HepG2 (cell line): ENCODE measurements around the gene PDGFRB.

ENCODE experiments used
- ASH2L ChIP-seq: fragments of 300-600, 200-600 bp; sonication (generic); IDR thresholded peaks from 2 replicates; pipeline ENCODE4 v1.7.0; 2017; ENCODE audit warnings: low read depth, mild to moderate bottlenecking, moderate library complexity, mixed read lengths, low read length; ENCODE audit not compliant: insufficient read length
- CREB1 ChIP-seq, 2 experiments: fragments of 450-650 bp in 1 of 2; IDR thresholded peaks; 2 replicates each; pipeline ENCODE4 v1.6.1; 2016 to 2017; ENCODE audit warnings: control low read depth in 1 of 2, mild to moderate bottlenecking in 1 of 2, missing compliant biosample characterization in 1 of 2, missing genetic modification characterization in 1 of 2
- CTCF ChIP-seq: sonication (generic); formaldehyde crosslinking; IDR thresholded peaks from 2 replicates; pipeline ENCODE4 v1.5.0; 2020; ENCODE audit warnings: mild to moderate bottlenecking, missing genetic modification reagents, moderate library complexity
- ELF1 ChIP-seq: sonication (generic); formaldehyde crosslinking; IDR thresholded peaks from 2 replicates; pipeline ENCODE4 v1.4.0; 2020; ENCODE audit warnings: missing genetic modification reagents
- ETV5 ChIP-seq: IDR thresholded peaks from 2 replicates; pipeline ENCODE4 v1.6.1; 2018; ENCODE audit warnings: missing biosample characterization, missing genetic modification reagents, inconsistent platforms, borderline replicate concordance
- PAF1 ChIP-seq: IDR thresholded peaks from 2 replicates; pipeline ENCODE4 v1.6.1; 2016; ENCODE audit warnings: missing genetic modification reagents, missing compliant biosample characterization
- POLR2A ChIP-seq, 2 experiments: IDR thresholded peaks; 2 replicates each; pipeline ENCODE4 v1.6.1; 2011; ENCODE audit warnings: low read depth in 2 of 2, low read length in 2 of 2, mild to moderate bottlenecking in 1 of 2, moderate library complexity in 1 of 2; ENCODE audit not compliant: insufficient read depth in 1 of 2
- PRDM10 ChIP-seq: sonication (generic); formaldehyde crosslinking; IDR thresholded peaks from 2 replicates; pipeline ENCODE4 v1.4.0; 2020; ENCODE audit warnings: low read depth, missing genetic modification reagents
- REST ChIP-seq, 2 experiments: IDR thresholded peaks; 2 replicates each; pipeline ENCODE4 v1.6.1; 2011 to 2012; ENCODE audit warnings: low read length in 2 of 2, borderline replicate concordance in 1 of 2, low read depth in 1 of 2, mild to moderate bottlenecking in 1 of 2, moderate library complexity in 1 of 2
- SALL1 ChIP-seq: sonication (generic); formaldehyde crosslinking; IDR thresholded peaks from 2 replicates; pipeline ENCODE4 v1.8.0; 2022; ENCODE audit warnings: mild to moderate bottlenecking, missing genetic modification reagents
- SNRNP70 ChIP-seq: fragments of 200-400 bp; formaldehyde crosslinking; IDR thresholded peaks from 2 replicates; pipeline ENCODE4 v1.6.1; 2017; ENCODE audit warnings: mild to moderate bottlenecking, low read depth, low read length, moderate library complexity

- TF ChIP-seq REST (IDR thresholded peaks at IDR 0.05; ENCODE audit: borderline replicate concordance in 1 of 2, low read depth in 1 of 2, low read length in 2 of 2) (no peak), CREB1 (IDR thresholded peaks at IDR 0.05) (no peak), CREB1 (CRISPR knock-in tag; IDR thresholded peaks at IDR 0.05) (no peak), SALL1 (no peak), PRDM10 (CRISPR knock-in tag) (no peak), SNRNP70 (no peak), ETV5 (CRISPR knock-in tag) (no peak), CTCF (CRISPR knock-in tag) (no peak), ELF1 (CRISPR knock-in tag) (no peak), POLR2A (IDR thresholded peaks at IDR 0.05; ENCODE audit: insufficient read depth in 1 of 2, low read depth in 2 of 2, low read length in 2 of 2) (no peak), ASH2L (no peak), PAF1 (no peak)
These were observed 16.5 kb upstream of the PDGFRB start for GRCh38 chr5:150172145-150172544.
